Fibroblast of the aortic adventitia (primary cell): ENCODE measurements around the gene COL6A1. TPM values are rescaled to one million over a fixed set of nuclear protein-coding genes. Genes with fewer than 3 reads are reported as not detected.

Source experiments
- DNase-seq: peaks from one replicate; pipeline ENCODE4 v3.0.0-alpha.2; 2010; ENCODE audit warnings: low read depth
- H3K4me3 ChIP-seq: 2 replicates; pipeline ENCODE4 v1.5.1; 2011; ENCODE audit warnings: low read depth, mild to moderate bottlenecking, control low read depth, low read length, moderate library complexity
- total RNA-seq: library from RNA; depleted of rRNA; stranded (reverse); fragments of >200 nt; gene quantifications from 2 replicates; pipeline ENCODE4 v1.2.3, GENCODE V29; 2012; ENCODE audit warnings: low replicate concordance
- TF ChIP-seq, protein P1 (sequence below): IDR thresholded peaks from 2 replicates; pipeline ENCODE4 v1.5.1; 2011; ENCODE audit warnings: mild to moderate bottlenecking, low read length, control low read depth, inconsistent platforms; ENCODE audit not compliant: insufficient read depth

COL6A1 gene
- total RNA-seq, 1 donor = 1,082 TPM

GRCh38 chr21:45970674-45971615 is 10.6 kb upstream of the COL6A1 start:
- peak; percentile 52 for DNase-seq

GRCh38 chr21:45971616-45972352 is 9.8 kb upstream of the COL6A1 start:
- peak overlapping the region; percentile 33 for H3K4me3 ChIP-seq
- peak; percentile 90 for DNase-seq
- TF ChIP-seq, protein P1, sequence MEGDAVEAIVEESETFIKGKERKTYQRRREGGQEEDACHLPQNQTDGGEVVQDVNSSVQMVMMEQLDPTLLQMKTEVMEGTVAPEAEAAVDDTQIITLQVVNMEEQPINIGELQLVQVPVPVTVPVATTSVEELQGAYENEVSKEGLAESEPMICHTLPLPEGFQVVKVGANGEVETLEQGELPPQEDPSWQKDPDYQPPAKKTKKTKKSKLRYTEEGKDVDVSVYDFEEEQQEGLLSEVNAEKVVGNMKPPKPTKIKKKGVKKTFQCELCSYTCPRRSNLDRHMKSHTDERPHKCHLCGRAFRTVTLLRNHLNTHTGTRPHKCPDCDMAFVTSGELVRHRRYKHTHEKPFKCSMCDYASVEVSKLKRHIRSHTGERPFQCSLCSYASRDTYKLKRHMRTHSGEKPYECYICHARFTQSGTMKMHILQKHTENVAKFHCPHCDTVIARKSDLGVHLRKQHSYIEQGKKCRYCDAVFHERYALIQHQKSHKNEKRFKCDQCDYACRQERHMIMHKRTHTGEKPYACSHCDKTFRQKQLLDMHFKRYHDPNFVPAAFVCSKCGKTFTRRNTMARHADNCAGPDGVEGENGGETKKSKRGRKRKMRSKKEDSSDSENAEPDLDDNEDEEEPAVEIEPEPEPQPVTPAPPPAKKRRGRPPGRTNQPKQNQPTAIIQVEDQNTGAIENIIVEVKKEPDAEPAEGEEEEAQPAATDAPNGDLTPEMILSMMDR = no peak

More at GRCh38 chr21:45970674-45971615, 10.6 kb upstream of the COL6A1 start:
- no peak overlapping the region for H3K4me3 ChIP-seq
- TF ChIP-seq, protein P1 = peak; percentile 91

DNA sequence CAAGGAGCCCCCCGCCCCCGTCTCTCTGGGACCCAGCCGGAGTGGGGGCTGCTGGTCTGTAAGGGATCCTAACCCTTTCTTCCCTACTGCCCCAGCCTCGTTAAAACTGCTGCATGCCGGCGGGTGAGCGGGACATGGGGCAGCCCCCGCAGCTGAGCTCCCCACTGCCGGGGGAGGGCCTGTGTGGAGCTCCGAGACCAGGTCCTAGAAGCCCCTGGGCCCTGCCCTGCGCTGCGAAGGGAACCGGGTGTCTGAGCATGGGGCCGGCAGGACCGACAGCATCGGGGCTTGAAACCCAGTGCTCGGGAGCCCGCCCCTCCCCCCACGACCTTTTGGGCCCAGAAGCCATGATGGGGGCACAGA is 9.2 kb upstream of the COL6A1 start:
- TF ChIP-seq, protein P1 = no peak
- H3K4me3 ChIP-seq = peak overlapping the region; percentile 59
- DNase-seq = no peak

DNA sequence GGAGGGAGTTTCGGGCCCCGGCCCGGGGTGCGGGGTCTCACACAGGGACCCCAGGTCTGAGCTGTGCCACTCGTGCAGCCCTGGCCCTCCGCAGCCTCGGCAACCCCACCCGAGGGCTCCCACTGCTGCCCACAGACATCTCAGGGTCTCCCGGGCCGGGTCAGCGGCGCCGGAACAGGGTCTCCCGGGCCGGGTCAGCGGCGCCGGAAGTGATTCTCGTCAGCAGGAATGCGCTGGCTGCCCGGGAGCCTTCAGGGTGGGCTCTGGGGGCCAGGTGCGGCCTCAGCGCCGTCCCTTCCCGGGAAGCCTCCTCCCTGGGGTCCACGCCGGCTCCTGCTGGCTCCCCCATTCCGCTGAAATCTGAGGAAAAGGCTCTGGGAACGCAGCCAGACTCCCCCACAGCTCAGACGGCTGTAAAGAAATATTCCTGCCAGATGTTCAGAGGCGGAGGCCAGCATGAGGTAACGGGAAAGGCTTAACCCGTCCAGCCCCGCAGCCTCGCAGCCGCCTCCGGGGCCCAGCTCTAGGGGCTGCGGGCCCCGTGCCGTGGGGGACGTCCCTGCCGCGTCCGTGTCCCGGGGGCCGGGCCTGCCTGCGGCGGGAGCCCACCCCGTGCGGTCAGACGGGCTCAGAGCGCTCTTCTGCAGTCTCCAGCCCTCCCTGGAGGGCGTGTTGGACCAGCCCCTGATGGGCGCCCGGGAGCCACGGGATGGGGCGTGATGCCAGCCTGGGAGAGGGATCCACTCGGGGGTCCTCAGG is 8.7 kb upstream of the COL6A1 start:
- peak; percentile 95 for DNase-seq
- H3K4me3 ChIP-seq = peak overlapping the region; percentile 59
- TF ChIP-seq, protein P1 = no peak

DNA sequence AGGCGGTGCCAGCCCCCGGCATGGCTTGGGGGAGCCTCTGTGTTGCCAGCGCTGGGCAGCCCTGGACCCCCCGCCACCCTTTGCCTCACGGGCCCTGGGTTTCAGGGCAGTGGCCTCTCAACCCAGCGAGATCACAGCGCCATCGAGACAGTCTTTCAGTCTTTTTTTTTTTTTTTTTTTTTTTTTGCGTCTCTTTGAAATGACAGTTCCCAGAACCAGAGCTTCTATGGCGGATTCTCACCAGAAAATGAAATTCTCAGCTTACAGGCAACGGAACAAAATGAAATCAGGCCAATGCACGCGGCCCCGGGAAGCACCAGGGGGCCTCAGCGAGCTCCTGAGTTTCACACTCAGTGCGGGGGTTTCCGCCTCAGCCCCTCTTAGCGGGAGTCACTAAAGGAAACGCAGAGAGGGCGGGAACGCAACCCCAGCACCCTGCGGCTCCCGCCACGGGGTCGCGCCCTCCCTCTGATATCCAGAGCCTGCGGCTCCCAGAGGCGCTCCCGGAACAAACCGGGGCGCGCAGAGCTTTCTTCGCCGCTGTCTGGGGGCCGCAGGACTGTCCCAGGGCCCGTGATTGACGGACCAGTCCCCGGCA is 8.0 kb upstream of the COL6A1 start:
- TF ChIP-seq, protein P1 = peak; percentile 85
- DNase-seq = peak; percentile 89
- peak overlapping the region; percentile 59 for H3K4me3 ChIP-seq
